HG03108 (cell line): Measurements from ENCODE around the gene MAD1L1.
"Not testable (repeated sequence)": the region's sequence is repeated elsewhere in the genome, so short reads cannot be mapped to it uniquely, and the experiment has no call there.

Source experiments
- ATAC-seq: cut with Tn5 transposase; IDR thresholded peaks from one replicate; pipeline ENCODE4 v1.9.1; 2021; ENCODE audit warnings: moderate library complexity; ENCODE audit not compliant: unreplicated experiment

MAD1L1 gene

DNA sequence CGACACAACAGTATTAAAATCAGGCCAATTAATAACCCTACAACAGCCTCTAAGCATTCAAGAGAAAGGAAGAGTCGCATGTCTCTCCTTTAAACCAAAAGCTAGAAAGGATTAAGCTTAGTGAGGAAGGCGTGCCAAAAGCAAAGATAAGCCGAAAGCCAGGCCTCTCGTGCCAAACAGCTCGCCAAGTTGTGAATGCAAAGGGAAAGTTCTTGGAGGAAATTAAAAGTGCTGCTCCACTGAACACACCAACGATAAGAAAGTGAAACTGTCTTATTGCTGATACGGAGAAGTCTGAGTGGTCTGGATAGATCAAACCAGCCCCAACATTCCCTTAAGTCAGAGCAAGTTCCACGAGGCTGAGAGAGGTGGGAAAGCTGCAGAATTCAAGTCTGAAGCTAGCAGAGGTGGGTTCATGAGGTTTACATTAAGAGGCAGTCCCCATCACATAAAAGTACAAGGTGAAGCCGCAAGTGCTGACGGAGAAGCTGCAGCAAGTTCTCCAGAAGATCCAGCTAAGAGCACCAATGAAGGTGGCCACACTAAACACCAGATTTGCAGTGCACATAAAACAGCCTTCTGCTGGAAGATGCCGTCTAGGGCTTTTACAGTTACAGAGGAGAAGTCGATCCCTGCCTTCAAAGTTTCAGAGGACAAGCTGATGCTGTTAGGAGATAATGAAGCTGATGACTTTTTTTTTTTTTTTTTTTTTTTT, 194.8 kb downstream of the MAD1L1 start:
- ATAC-seq: no peak

DNA sequence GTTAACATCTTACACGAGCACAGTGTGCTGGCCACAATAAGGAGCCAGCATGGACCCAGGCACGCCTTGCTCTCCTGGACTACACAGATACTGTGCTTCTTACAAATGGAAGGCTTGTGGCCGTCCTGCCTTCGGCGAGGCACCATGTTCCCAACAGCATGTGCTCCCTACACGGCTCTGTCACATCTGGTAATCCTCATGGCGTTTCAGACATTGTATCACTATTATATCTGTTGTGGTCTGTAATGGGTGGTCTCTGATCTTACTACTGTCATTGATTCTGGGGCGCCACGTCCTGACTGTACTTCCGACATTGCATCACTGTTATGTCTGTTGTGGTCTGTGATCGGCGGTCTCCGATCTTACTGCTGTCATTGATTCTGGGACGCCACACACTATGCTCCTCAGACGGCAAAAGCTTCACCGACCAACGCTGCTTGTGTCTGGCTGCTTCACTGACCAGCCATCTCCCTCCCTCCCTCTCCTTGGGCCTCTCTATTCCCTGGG, 195.4 kb downstream of the MAD1L1 start:
- no peak for ATAC-seq

DNA sequence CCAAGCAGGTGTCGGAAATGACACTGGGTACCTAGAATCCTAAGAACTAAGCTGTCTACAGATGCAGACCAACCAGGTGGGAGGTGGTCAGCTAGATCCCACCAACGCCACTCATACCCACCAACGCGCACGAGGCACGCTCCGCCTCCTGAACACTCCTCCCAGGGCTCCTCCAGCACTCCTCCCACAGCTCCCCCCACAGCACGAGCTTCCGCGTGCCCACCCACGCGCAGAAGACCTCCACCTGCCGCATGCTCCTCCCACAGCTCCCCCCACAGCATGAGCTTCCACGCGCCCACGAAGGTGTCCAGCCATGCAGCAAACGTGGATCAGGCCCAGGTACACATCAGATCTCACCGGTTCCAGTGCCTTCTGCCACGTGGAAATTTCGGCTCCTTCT, 196.0 kb downstream of the MAD1L1 start:
- no peak for ATAC-seq

DNA sequence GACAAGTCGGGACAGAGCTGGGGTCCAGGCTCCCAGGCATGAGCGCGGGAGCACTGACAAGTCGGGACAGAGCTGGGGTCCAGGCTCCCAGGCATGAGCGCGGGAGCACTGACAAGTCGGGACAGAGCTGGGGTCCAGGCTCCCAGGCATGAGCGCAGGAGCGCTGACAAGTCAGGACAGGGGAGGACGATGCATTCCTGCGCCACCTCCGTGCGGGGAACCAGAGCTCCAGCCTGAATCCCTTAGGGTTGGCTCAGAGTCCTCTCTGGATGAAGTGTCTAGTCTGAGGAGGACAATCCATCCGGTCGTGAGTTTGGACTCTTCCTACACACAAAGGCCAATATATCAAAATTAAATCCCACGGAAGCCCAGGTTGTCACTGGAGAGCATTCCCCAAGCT, 196.5 kb downstream of the MAD1L1 start:
- ATAC-seq: not testable (repeated sequence)

DNA sequence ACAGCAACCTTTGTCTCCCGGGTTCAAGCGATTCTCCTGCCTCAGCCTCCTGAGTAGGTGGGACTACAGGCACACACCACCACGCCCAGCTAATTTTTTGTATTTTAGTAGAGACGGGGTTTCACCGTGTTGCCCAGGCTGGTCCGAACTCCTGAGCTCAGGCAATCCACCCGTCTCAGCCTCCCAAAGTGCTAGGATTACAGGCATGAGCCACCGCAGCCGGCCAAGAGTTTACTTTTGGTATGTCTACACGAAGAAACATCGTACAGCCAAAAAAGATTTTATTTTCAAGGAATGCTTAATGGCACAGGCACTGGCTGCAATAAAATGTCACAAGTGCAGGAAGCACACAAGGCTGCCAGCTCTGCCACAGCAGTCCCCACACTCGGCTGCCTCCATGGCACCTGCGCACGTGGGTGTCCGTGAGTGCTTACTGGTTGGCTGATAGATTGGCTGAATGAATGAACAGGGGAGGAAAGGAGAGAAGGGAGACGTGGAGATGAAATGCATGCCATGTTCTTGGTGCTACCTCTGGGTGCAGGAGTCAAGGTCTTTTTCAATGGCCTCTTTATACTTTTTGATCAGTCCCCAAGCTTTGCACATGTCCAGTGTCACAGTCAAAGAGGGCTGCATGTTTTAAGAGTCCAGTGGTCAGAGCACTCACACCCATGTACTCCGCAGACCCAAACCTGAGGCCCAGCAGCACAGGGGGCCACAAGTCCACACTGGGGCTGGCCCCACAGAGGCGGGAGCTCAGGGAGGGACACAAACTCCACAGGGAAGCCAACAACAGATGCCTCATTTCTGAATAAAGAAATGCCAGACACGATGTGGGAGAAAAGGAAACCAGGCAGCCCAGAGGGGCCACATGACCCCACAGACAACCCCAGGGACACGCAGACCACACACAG, 198.2 kb downstream of the MAD1L1 start:
- no peak for ATAC-seq

DNA sequence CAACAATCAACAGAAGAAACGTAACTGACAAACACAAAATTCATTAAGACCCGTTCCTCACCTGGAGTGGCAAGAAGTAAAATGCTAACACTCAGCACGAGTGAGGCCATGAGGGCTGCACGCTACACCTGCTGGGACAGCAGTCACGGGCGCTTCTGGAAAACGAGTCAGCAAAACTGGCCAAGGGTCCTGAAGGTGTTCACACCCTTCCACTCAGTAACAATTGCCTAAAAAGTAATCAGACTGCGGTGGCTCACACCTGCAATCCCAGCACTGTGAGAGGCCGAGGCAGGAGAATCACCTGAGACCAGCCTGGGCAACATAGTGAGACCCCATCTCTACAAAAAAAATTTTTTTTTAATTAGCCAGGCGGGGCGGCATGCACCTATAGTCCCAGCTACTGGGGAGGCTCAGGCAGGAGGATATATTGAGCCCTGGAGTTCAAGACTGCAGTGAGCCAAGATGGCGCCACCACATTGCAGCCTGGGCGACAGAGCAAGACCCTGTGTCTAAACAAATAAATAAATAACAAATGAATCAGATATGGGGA, 199.1 kb downstream of the MAD1L1 start:
- ATAC-seq: no peak

DNA sequence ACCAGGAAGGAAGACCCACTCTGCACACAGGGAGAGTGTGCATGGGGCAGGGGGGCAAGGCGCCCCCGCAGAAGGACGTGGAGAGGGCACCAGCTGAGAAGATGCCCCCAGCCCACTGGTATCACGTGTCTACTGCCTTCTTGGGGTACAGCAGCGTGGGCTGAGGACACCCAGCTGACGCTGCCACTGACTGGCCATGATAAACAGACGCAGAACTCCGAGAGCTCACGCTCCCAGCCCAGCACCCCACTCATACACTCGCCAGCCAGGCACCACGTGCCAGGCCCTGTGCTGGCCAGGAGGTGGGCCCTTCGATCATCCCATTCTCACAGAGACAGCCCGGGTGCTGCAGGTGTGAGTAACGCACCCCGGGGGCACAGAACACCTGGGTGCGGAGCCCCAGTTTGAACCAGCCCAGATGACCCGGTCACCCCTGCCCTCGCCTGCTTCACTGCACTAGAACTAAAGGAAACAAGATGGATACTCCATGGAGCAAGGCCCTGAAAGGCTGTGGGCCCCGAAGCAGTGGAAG, 199.8 kb downstream of the MAD1L1 start:
- no peak for ATAC-seq

DNA sequence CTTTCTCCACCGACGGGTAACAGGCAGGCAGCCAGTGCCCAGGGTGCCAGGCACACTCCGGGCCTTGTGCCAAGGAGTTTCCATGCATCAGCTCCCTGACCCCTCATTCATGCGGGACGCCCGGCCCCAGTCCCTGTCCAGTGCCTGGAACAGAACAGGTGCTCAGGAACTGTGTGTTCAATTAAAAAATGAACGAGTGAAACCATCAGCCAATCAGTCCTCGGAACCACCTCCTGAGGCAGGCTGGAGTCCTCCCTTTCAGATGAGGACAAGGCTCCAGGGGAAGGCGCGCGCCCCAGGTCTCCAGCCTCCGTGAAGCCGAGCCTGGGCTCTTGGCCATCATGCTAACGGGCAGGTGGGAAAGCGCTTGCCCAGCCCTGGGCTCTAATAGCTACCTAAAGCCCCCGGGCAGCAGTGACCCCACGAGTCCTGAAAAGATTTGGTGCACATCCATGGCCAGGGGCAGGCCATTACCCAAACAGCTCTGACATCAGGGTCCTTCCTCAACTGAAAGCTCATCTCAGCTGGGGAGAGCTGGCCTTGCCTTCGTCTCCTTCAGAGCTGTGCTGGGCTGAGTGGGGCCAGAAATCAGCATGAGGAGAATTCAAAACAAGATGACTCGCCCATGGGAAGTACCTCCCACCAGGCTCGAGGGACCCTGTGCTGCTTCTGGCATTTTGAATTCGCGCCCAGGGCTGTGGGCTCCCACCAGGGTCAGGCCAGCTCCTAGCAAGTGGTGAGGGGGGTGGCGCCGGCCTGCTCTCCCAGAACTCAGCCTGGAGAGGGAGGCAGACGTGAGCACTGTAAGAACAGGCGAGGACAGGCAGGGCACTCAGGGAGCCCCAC, 200.5 kb downstream of the MAD1L1 start:
- ATAC-seq: no peak

DNA sequence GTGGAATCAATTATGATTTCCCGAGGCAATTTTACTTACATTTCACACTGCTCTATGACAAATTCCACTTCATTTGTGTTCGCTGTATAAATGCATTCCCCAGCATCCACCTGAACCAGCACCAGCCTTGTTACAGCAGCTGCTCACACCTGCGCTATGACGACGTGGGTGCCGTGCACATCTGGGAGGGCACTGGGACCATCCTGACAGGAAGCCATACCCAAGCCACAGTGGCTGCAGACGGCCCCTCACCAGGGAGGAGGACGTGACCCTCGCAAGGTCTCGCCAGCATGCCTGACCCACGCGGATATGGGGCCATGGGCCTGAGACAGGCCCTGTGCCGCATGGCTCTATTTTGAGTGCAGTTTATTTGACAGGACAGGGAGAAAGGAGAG, 201.3 kb downstream of the MAD1L1 start:
- ATAC-seq: no peak

DNA sequence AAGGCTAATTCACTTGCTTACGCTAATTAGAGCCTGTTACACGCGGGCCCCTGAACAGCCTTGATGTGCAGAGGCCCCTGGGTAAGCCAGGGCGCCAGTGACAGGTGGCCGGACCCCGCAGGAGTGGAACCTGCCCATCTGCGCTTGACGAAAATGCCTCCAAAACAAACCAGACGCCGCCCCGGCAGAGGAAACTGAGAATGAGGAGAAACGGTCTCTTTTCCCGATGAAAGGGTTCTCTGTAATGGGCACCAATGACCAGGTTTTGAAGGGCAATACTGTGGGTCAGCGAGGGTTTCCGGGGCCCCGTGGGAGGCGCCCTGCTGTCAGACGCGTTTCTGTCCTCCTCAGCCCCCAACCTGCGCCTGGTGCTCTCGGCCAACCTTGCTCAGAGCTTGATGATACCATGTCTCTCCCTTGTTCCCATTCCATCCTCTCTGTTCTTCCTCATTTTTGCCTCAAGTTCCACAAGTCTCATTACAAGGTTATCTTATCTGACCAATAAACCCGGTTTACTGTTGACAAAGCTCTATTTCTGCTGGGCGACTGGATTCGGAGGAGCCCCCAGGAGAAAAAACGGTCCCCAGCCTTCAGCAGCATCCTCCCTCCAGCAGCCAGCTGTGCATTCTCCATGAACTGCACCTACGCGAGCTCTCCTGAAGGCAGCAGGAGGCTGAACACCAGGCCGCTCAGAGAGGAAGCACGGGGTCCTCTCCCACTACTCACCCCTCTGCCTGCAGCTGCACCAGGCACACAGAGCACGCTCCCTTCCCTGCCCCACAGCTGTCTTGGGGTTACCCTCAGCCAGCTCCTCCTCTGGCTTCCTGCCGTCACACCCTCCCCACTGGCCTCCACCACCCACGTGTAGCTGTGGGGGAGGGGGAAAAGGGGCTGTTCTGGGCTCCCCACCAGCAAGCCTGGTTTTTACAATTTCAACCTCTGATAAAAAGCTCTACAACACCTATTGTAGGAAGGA, 202.0 kb downstream of the MAD1L1 start:
- no peak for ATAC-seq

DNA sequence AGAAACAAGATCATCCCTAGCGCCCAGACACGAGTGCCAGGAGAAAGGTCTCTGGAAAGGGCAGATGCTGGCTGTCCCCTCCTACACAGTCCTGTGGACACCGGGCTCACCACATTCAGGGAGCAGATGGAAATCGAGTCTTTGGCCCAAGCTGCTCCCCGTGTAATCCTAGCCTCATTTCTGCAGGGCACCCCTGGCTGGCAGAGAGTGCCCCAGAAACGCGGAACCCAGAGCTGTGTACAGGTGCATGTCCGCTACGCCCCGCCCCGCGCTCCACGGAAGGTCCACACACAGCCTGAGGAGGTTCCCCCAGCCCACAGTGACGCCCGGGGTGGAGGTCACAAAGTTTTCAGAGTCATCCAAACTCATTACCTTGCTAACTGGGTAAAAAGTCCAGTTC, 202.8 kb downstream of the MAD1L1 start:
- no peak for ATAC-seq

DNA sequence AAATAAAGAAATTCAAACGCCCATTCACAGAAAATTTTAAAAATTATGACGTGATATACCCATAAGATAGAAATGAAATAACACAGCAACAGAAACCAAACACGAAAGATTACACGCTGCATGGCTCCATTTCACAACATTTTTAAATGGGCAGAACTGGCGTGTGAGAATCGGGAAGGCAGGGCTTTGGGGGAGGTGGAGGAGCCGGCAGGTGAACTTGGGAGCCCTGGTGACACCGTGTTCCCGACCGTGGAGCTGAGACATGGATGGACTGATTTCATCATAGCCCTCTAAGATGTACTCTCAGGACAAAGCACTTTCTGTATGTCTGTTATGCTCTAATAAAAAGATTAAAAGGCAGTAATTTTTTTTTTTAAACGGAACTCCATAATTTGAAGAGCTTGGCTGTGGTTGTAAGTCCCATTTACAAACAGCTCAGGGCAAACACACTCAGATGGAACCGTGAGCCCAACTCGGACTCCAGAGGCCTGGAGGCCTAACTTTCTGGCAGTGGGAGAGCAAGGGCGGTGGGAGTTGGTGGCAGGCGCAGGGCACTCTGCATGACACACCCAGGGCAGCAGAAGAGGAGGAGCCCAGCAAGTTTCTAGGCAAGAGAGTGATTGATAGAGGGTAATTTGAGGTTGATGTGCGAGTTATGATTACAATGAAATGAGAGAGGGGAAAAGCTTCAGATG, 203.4 kb downstream of the MAD1L1 start:
- no peak for ATAC-seq

DNA sequence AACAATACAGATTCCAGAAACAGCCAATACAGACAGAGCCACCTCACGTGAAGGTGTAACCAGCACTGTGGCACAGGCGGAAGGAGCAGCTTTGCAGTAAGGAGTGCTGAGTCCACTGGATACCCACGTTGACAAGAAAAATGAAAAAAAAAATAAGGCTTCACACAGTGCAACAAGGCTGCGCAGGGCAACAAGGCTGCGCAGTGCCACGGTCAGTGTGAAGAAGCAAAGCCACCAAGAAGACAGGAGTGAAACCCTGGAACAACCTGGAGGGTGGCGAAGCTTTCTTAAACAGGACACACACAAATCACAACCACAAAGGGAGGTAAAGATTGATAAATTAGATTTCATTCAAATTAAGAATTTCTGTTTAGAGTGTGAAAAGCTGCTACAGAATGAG, 204.0 kb downstream of the MAD1L1 start:
- no peak for ATAC-seq

DNA sequence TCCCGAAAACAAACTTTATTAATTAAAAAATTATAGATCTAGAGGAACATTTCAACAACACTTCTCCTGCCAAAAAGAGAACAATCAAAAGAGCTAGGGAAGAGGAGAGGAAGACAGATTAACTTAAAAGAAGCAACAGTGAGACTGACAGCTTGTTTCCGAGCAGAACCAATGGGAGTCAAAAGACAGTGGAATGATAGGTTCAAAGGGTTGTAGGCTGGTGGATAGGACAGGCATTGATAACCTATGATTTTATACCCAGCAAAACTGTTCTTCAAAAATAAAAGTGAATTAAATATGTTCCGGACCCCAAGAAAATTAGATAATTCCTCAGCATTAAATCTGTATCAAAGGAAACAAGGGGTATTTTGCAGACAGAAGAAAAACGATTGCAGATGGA, 207.6 kb downstream of the MAD1L1 start:
- ATAC-seq: no peak

DNA sequence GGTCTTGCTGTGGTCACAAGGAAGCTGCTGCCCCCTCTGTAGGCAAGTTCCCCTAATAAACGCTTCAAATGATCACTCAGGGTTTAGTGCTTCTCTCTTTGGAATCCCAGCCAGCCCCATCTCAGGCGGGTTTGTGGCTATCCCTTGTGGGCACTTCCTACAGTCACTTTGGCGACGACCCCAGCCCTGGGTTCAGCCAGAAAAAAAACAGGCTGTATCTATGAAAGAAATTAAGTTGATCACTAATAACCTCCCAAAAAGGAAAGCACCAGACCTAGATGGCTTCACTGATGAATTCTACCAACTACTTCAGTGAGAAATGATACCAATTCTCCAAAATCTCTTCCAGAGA, 208.2 kb downstream of the MAD1L1 start:
- no peak for ATAC-seq

DNA sequence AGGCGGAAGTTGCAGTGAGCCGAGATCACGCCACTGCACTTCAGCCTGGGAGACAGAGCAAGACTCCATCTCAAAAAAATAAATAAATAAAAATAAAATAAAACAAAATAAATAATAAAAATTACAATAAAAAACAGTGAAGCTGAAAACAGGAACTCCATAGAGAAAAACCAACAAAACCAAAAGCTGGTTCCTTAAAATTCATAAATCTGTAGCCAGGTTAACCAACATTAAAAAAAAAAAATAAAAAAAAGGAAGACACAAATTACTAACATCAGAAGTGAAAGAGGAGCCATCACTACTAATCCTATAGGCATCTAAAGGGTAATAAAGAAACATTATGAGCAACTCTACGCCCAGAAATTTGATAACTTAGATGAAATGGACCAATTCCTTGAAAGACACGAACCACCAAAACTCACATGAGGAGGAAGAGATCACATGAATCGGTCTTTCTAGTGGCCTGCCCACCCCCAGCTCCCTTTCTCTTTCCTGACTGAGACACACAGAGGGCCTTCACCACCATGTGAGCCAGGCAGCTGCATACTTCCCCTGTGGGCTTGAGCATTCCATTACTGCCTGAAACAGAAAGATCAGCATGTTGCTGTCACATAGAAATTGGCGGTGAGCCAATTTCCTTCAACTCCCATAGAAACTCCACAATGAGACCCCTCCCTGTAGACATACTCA, 208.7 kb downstream of the MAD1L1 start:
- ATAC-seq: no peak

DNA sequence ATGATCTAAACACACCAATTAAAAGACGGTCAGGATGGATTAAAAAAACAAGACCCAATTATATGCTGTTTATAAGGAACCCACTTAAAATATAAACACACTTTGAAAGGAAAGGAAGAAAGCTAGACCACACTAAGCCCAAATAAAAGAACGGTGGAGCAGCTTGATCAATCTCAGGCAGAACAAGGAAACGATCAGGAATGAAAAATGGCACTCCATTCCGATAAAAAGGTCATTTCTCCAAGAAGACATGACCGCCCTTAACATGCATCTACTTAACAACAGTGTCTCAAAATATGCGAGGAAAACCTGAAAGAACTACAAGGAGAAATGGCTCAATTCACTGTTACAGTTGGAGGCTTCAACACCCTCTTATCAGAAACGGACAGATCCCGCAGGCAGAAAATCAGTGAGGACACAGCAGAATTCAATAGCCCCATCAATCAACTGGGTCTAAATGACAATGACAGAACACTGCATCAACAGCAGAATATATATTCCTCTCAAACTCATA, 210.0 kb downstream of the MAD1L1 start:
- ATAC-seq: no peak

DNA sequence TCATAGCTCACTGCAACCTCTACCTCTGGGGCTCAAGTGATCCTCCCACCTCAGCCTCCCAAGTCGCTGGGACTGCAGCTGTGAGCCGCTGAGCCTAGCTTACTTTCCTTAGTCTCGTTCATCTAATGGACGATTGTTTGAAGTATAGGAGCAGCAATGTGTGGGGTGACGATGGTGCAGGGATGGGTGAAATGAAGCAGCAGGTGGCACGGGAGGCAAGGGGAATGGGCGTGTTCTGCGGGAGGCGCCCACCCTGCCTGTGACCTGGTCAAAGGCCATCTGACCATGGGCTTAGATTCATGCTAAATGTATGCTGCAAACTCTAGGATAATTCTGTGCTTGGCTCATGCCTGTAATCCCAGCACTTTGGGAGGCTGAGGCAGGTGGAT, 210.7 kb downstream of the MAD1L1 start:
- ATAC-seq: no peak
